ENCODE data around the gene MYO1G. TPM values are rescaled to one million over a fixed set of nuclear protein-coding genes. Genes with fewer than 3 reads are reported as not detected.

Gene MYO1G
- total and polyA plus RNA-seq, 9 of the 15 experiments (the other 6 are each of a cell fraction or from before 2014, with no cell fraction given) = 0.03 to 0.62 (median 0.13) TPM; not detected in 1

- TF ChIP-seq MLLT1 (IDR thresholded peaks at IDR 0.05) (peak in 1 of 2 experiments; percentile 77; a peak in 3 of 4 replicates), MCM5 (IDR thresholded peaks at IDR 0.05; ENCODE audit: low read depth) (no peak), DMBX1 (CRISPR knock-in tag; IDR thresholded peaks at IDR 0.05; ENCODE audit: borderline replicate concordance) (no peak; the same call in 1 of the 2 replicates), E2F1 (CRISPR knock-in tag; IDR thresholded peaks at IDR 0.05) (peak; percentile 42; the same call in 1 of the 2 replicates), TBP (optimal IDR thresholded peaks at IDR 0.05; ENCODE audit: low read depth, low read length) (peak; percentile 76), ATF6 (CRISPR knock-in tag; IDR thresholded peaks at IDR 0.05) (no peak), CBFB (CRISPR knock-in tag; IDR thresholded peaks at IDR 0.05) (no peak), ZNF830 (CRISPR knock-in tag; IDR thresholded peaks at IDR 0.05) (no peak), ZNF146 (CRISPR knock-in tag; IDR thresholded peaks at IDR 0.05; ENCODE audit: unreplicated experiment) (no peak), ZNF121 (CRISPR knock-in tag; conservative IDR thresholded peaks at IDR 0.05) (no peak), PHB2 (IDR thresholded peaks at IDR 0.05; ENCODE audit: low read depth) (no peak), HDGF (IDR thresholded peaks at IDR 0.05) (no peak), HMGN3 (IDR thresholded peaks at IDR 0.05; ENCODE audit: borderline replicate concordance, extremely low read depth, insufficient read length, low read depth, low read length) (peak; percentile 77), ELF1 (tag; IDR thresholded peaks at IDR 0.05) (no peak), RBBP5 (IDR thresholded peaks at IDR 0.05; ENCODE audit: borderline replicate concordance, insufficient read depth, low read length, poor library complexity, severe bottlenecking) (peak; percentile 23), POLR2G (IDR thresholded peaks at IDR 0.05; ENCODE audit: low read depth, low read length) (0 out of 2 replicates have a peak, but pooled peaks have one; percentile 51), ZNF766 (CRISPR knock-in tag; conservative IDR thresholded peaks at IDR 0.05) (no peak), NRF1 (conservative IDR thresholded peaks at IDR 0.05 in 1 of 2, IDR thresholded peaks at IDR 0.05 in 1 of 2) (peak; percentile 81 to 84), POU5F1 (IDR thresholded peaks at IDR 0.05; ENCODE audit: borderline replicate concordance, low read depth, low read length, partially characterized antibody) (no peak), FOXA1 (IDR thresholded peaks at IDR 0.05; ENCODE audit: borderline replicate concordance) (no peak), CREM (IDR thresholded peaks at IDR 0.05; ENCODE audit: low read depth) (peak; percentile 70), ZNF384 (IDR thresholded peaks at IDR 0.05; ENCODE audit: low read depth, low read length) (peak; percentile 60; the same call in 1 of the 2 replicates)
Measured at GRCh38 chr7:44999245-45000092, 20.7 kb upstream of the MYO1G start (continued).
